K562 (cell line): Measurements from ENCODE around the gene AFF1. TPM values are rescaled to one million over a fixed set of nuclear protein-coding genes. Genes with fewer than 3 reads are reported as not detected.

Experiments
- CREBBP ChIP-seq: IDR thresholded peaks from one replicate; pipeline ENCODE4 v1.6.1; 2012; ENCODE audit warnings: low read depth, mild to moderate bottlenecking, control low read depth, inconsistent platforms, low read length
- EGR1 ChIP-seq: fragments of 450-650 bp; conservative IDR thresholded peaks from 2 replicates; pipeline ENCODE4 v1.6.1; 2017; ENCODE audit warnings: mild to moderate bottlenecking
- EZH2 ChIP-seq: IDR thresholded peaks from 2 replicates; pipeline ENCODE4 v1.6.1; 2012; ENCODE audit warnings: low read depth, mild to moderate bottlenecking, inconsistent platforms, low read length, borderline replicate concordance
- FOXM1 ChIP-seq, 2 experiments: fragments of 450-650 bp in 1 of 2; sonication (generic) in 1 of 2; formaldehyde crosslinking in 1 of 2; IDR thresholded peaks; 2 replicates each; pipeline versions ENCODE4 v1.6.1 to v1.9.0; 2017 to 2022; ENCODE audit warnings: low read depth in 2 of 2, mild to moderate bottlenecking in 2 of 2, missing genetic modification reagents in 1 of 2, moderate library complexity in 1 of 2
- GABPB2 ChIP-seq: fragments of 250-450 bp; sonication (Bioruptor Pico); conservative IDR thresholded peaks from 2 replicates; pipeline ENCODE4 v1.5.1; 2021; ENCODE audit warnings: mild to moderate bottlenecking
- HDAC1 ChIP-seq, 2 experiments: fragments of 450-650 bp; IDR thresholded peaks; 2 replicates each; pipeline ENCODE4 v1.6.1; 2016 to 2017; ENCODE audit warnings: inconsistent platforms in 1 of 2, mild to moderate bottlenecking in 1 of 2, moderate library complexity in 1 of 2
- HDAC8 ChIP-seq: fragments of 450-650 bp; IDR thresholded peaks from 2 replicates; pipeline ENCODE4 v1.6.1; 2016; ENCODE audit warnings: mild to moderate bottlenecking, missing genetic modification characterization, moderate library complexity, missing compliant biosample characterization
- LEF1 ChIP-seq: fragments of 450-650 bp; IDR thresholded peaks from 2 replicates; pipeline ENCODE4 v1.6.1; 2016; ENCODE audit warnings: mild to moderate bottlenecking
- MLX ChIP-seq, 2 experiments: fragments of 450-650 bp in 1 of 2; sonication (generic) in 1 of 2; formaldehyde crosslinking; conservative IDR thresholded peaks; 2 replicates each; pipeline versions ENCODE4 v1.4.0 to v1.8.1; 2020 to 2022; ENCODE audit warnings: mild to moderate bottlenecking in 1 of 2, missing genetic modification reagents in 1 of 2
- MTA1 ChIP-seq: fragments of 450-650 bp; IDR thresholded peaks from 2 replicates; pipeline ENCODE4 v1.6.1; 2017; ENCODE audit warnings: borderline replicate concordance
- MYBL2 ChIP-seq, 2 experiments: fragments of 450-650 bp in 1 of 2; sonication (generic) in 1 of 2; formaldehyde crosslinking in 1 of 2; IDR thresholded peaks; 2 replicates each; pipeline versions ENCODE4 v1.6.1 to v1.8.1; 2017 to 2022; ENCODE audit warnings: borderline replicate concordance in 1 of 2, inconsistent platforms in 1 of 2, low read depth in 1 of 2, mild to moderate bottlenecking in 1 of 2, missing genetic modification reagents in 1 of 2, moderate library complexity in 1 of 2
- NFE2L1 ChIP-seq: fragments of 450-650 bp; IDR thresholded peaks from 2 replicates; pipeline ENCODE4 v1.6.1; 2016; ENCODE audit warnings: missing genetic modification characterization, low read depth, mild to moderate bottlenecking, missing compliant biosample characterization, moderate library complexity, borderline replicate concordance
- NFIX ChIP-seq: fragments of 250-450 bp; sonication (Bioruptor Pico); IDR thresholded peaks from 2 replicates; pipeline ENCODE4 v1.4.0; 2020; ENCODE audit warnings: low read depth, mild to moderate bottlenecking, moderate library complexity
- POLR2B ChIP-seq: fragments of 450-650 bp; IDR thresholded peaks from 2 replicates; pipeline ENCODE4 v1.6.1; 2018; ENCODE audit warnings: low read depth; ENCODE audit not compliant: partially characterized antibody
- RUNX1 ChIP-seq: sonication (generic); IDR thresholded peaks from 2 replicates; pipeline ENCODE4 v1.6.1; 2016; ENCODE audit warnings: antibody characterized with exemption, low read depth
- STAT5A ChIP-seq: IDR thresholded peaks from 2 replicates; pipeline ENCODE4 v1.6.1; 2012; ENCODE audit warnings: low read length, inconsistent platforms, borderline replicate concordance
- ZKSCAN1 ChIP-seq: fragments of 150-350 bp; IDR thresholded peaks from 2 replicates; pipeline ENCODE4 v1.6.1; 2016; ENCODE audit warnings: low read depth, low read length
- ZNF212 ChIP-seq: fragments of 450-650 bp; formaldehyde crosslinking; IDR thresholded peaks from 2 replicates; pipeline ENCODE4 v1.4.0; 2020; ENCODE audit warnings: mild to moderate bottlenecking
- ZNF592 ChIP-seq: fragments of 450-650 bp; IDR thresholded peaks from 2 replicates; pipeline ENCODE4 v1.6.1; 2017; ENCODE audit warnings: antibody characterized with exemption, mild to moderate bottlenecking
- polyA plus RNA-seq, 8 experiments: library from polyadenylated mRNA; depleted of rRNA in 4 of 8; stranded (reverse) in 5 of 8; unstranded in 3 of 8; fragments of >200 nt; fragmentation: Nextera tagmentation in 2 of 8; fragmentation: Illumina TruSeq in 1 of 8; extraction: Ambion mirVana in 2 of 8; extraction: Trizol in 1 of 8; gene quantifications; 2 replicates each; pipeline versions ENCODE4 v1.2.1 to v1.2.3, GENCODE V29; 2011 to 2014; ENCODE audit warnings: inconsistent platforms in 1 of 8, missing spikeins in 1 of 8
- total RNA-seq, 7 experiments: library from RNA; depleted of rRNA in 6 of 7; stranded (reverse); fragments of >200 nt in 6 of 7; fragmentation: Illumina TruSeq in 2 of 7; extraction: Trizol in 2 of 7; gene quantifications; 2 replicates each; pipeline versions ENCODE4 v1.2.1 to v1.2.3, GENCODE V29; 2011 to 2021; ENCODE audit warnings: low replicate concordance in 1 of 7
- TF ChIP-seq, protein P1 (sequence below): fragments of 450-650 bp; formaldehyde crosslinking; IDR thresholded peaks from 2 replicates; pipeline ENCODE4 v1.4.0; 2020; ENCODE audit warnings: mild to moderate bottlenecking, moderate library complexity
- TF ChIP-seq, protein P2 (sequence below): fragments of 250-450 bp; sonication (Bioruptor Pico); IDR thresholded peaks from 2 replicates; pipeline ENCODE4 v1.8.0; 2021; ENCODE audit warnings: moderate library complexity, mild to moderate bottlenecking, inconsistent platforms

AFF1 gene
- total and polyA plus RNA-seq, 9 of the 15 experiments (the other 6 are each of a cell fraction or from before 2014, with no cell fraction given) = 4.1 to 47.5 (median 17.2) TPM

DNA sequence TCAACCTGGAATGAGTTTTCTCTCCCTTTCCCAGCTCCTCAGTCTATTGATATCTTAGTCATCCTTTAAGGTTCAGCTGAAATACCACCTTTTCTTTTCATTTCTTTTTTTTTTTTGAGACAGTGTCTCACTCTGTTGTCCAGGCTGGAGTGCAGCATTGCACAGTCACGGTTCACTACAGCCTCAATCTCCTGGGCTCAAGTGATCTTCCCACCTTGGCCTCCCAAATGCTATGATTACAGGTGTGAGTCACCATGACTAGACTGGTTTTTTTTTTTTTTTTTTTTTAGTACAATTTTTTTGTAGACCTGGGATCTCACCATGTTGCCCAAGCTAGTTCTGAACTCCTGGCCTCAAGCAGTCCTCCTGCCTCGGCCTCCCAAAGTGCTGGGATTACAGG is 28.9 kb downstream of the AFF1 start (continued):
- no peak for TF ChIP-seq ZNF592
- TF ChIP-seq POLR2B = no peak
- peak in 1 of 2 experiments; percentile 42; a peak in 1 of 4 replicates for TF ChIP-seq HDAC1 (IDR thresholded peaks at IDR 0.05)
- TF ChIP-seq, protein P1, sequence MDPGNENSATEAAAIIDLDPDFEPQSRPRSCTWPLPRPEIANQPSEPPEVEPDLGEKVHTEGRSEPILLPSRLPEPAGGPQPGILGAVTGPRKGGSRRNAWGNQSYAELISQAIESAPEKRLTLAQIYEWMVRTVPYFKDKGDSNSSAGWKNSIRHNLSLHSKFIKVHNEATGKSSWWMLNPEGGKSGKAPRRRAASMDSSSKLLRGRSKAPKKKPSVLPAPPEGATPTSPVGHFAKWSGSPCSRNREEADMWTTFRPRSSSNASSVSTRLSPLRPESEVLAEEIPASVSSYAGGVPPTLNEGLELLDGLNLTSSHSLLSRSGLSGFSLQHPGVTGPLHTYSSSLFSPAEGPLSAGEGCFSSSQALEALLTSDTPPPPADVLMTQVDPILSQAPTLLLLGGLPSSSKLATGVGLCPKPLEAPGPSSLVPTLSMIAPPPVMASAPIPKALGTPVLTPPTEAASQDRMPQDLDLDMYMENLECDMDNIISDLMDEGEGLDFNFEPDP (CRISPR knock-in tag) = no peak
- TF ChIP-seq CREBBP = no peak
- no peak for TF ChIP-seq RUNX1
- no peak for TF ChIP-seq ZKSCAN1
- TF ChIP-seq GABPB2 (CRISPR knock-in tag) = no peak
- TF ChIP-seq, protein P2, sequence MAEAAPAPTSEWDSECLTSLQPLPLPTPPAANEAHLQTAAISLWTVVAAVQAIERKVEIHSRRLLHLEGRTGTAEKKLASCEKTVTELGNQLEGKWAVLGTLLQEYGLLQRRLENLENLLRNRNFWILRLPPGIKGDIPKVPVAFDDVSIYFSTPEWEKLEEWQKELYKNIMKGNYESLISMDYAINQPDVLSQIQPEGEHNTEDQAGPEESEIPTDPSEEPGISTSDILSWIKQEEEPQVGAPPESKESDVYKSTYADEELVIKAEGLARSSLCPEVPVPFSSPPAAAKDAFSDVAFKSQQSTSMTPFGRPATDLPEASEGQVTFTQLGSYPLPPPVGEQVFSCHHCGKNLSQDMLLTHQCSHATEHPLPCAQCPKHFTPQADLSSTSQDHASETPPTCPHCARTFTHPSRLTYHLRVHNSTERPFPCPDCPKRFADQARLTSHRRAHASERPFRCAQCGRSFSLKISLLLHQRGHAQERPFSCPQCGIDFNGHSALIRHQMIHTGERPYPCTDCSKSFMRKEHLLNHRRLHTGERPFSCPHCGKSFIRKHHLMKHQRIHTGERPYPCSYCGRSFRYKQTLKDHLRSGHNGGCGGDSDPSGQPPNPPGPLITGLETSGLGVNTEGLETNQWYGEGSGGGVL (CRISPR knock-in tag) = no peak
- no peak; the same call in 1 of the 2 replicates for TF ChIP-seq NFE2L1
- no peak for TF ChIP-seq NFIX
- TF ChIP-seq LEF1 = no peak
- no peak for TF ChIP-seq HDAC8 (tag)
- TF ChIP-seq FOXM1 (IDR thresholded peaks at IDR 0.05; ENCODE audit: low read depth) = peak; percentile 14; the same call in 1 of the 2 replicates
- TF ChIP-seq FOXM1 (CRISPR knock-in tag; IDR thresholded peaks at IDR 0.05; ENCODE audit: low read depth) = no peak
- TF ChIP-seq MLX (CRISPR knock-in tag; conservative IDR thresholded peaks at IDR 0.05) = no peak
- TF ChIP-seq STAT5A = no peak
- no peak for TF ChIP-seq EZH2
- TF ChIP-seq ZNF212 (CRISPR knock-in tag) = no peak
- no peak for TF ChIP-seq EGR1
- TF ChIP-seq MYBL2 (IDR thresholded peaks at IDR 0.05; ENCODE audit: low read depth) = no peak
- TF ChIP-seq MYBL2 (CRISPR knock-in tag; IDR thresholded peaks at IDR 0.05; ENCODE audit: borderline replicate concordance) = no peak
- TF ChIP-seq MTA1 = 0 out of 2 replicates have a peak, but pooled peaks have one; percentile 34
